ENCODE measurements around the gene KRTAP19-6.

The KRTAP19-6 gene, protein sequence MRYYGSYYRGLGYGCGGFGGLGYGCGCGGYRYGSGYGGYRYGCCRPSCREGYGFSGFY

DNA sequence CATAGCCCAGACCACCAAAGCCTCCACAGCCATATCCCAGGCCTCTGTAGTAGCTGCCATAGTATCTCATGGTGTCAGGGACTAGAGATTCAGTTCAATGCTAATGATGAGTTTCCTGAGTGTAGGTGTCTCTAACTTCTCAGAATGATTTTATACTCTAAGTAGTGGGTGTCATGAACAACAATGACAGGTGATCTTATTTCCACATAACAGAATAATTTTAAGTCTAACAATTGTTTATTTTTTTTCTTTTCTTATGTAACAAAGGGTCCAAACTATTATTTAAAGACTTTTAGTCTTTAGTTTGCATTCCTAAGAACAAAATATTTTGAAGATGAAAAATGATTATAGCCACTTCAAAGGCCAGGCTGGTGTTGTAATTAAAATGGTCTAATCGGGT lies at the start of gene KRTAP19-6:
TSS of gene KRTAP19-6 (minus strand) at position 101 of the 400 bp plus-strand sequence. CDS start at position 70, 31 bp downstream.
- Histone ChIP-seq H3K4me3 (replicated peaks; ENCODE audit: low read depth, low read length) (no peak within 1 kb of the TSS), H3K36me3 (ENCODE audit: control insufficient read depth, insufficient read depth, low read length) (no peaks in the 10 kb centered on the region), H3K27me3 (replicated peaks; ENCODE audit: control insufficient read depth, insufficient read depth, low read length) (no peaks in the 10 kb centered on the region)
- DNase-seq (ENCODE audit: extremely low read depth, insufficient read length): no peak
- TF ChIP-seq, protein P1, sequence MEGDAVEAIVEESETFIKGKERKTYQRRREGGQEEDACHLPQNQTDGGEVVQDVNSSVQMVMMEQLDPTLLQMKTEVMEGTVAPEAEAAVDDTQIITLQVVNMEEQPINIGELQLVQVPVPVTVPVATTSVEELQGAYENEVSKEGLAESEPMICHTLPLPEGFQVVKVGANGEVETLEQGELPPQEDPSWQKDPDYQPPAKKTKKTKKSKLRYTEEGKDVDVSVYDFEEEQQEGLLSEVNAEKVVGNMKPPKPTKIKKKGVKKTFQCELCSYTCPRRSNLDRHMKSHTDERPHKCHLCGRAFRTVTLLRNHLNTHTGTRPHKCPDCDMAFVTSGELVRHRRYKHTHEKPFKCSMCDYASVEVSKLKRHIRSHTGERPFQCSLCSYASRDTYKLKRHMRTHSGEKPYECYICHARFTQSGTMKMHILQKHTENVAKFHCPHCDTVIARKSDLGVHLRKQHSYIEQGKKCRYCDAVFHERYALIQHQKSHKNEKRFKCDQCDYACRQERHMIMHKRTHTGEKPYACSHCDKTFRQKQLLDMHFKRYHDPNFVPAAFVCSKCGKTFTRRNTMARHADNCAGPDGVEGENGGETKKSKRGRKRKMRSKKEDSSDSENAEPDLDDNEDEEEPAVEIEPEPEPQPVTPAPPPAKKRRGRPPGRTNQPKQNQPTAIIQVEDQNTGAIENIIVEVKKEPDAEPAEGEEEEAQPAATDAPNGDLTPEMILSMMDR (IDR thresholded peaks at IDR 0.05; ENCODE audit: insufficient read depth, low read length, poor library complexity, severe bottlenecking): no peak

- H3K27me3 ChIP-seq (replicated peaks; ENCODE audit: control insufficient read depth, insufficient read depth, low read length): no peaks in the 10 kb centered on the region
- DNase-seq (ENCODE audit: extremely low read depth, insufficient read length): no peak
- TF ChIP-seq, protein P1 (IDR thresholded peaks at IDR 0.05; ENCODE audit: insufficient read depth, low read length, poor library complexity, severe bottlenecking): no peak
- H3K4me3 ChIP-seq (replicated peaks; ENCODE audit: low read depth, low read length): no peak within 1 kb of the TSS
- no peaks in the 10 kb centered on the region for H3K36me3 ChIP-seq (ENCODE audit: control insufficient read depth, insufficient read depth, low read length)
Measured at GRCh38 chr21:30590297-30590696, 48.6 kb upstream of the KRTAP19-6 start, which contains the start of gene KRTAP22-2. KRTAP22-2 (minus strand) TSS chr21:30590397.

DNA sequence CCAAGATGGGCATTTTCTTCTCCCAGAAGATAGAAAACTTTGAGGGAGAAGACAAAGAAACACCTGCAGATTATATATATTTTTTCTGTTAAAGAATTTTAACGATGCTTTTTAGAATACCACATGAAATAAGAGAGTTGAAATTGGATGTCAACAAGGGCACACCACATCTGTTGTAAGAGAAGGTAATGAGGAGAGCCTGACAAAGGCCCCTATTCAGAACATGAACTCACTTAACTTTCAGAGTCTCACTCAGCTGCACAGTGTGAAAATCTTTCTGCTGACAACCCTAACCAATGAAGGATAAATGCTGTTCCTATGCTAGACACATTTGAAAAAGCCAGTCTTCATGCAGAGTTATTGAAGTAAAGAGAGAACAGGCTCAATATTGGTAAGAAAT lies 41.2 kb upstream of the KRTAP19-6 start:
- H3K4me3 ChIP-seq (replicated peaks; ENCODE audit: low read depth, low read length): no peak overlapping the region
- H3K36me3 ChIP-seq (ENCODE audit: control insufficient read depth, insufficient read depth, low read length): no peaks in the 10 kb centered on the region
- no peaks in the 10 kb centered on the region for H3K27me3 ChIP-seq (replicated peaks; ENCODE audit: control insufficient read depth, insufficient read depth, low read length)
- DNase-seq (ENCODE audit: extremely low read depth, insufficient read length): no peak
- TF ChIP-seq, protein P1 (IDR thresholded peaks at IDR 0.05; ENCODE audit: insufficient read depth, low read length, poor library complexity, severe bottlenecking): no peak

GRCh38 chr21:30580132-30580531 lies 38.5 kb upstream of the KRTAP19-6 start:
- H3K36me3 ChIP-seq (ENCODE audit: control insufficient read depth, insufficient read depth, low read length): no peaks in the 10 kb centered on the region
- H3K4me3 ChIP-seq (replicated peaks; ENCODE audit: low read depth, low read length): no peak overlapping the region
- no peak for DNase-seq (ENCODE audit: extremely low read depth, insufficient read length)
- H3K27me3 ChIP-seq (replicated peaks; ENCODE audit: control insufficient read depth, insufficient read depth, low read length): no peaks in the 10 kb centered on the region
- TF ChIP-seq, protein P1 (IDR thresholded peaks at IDR 0.05; ENCODE audit: insufficient read depth, low read length, poor library complexity, severe bottlenecking): no peak

GRCh38 chr21:30579346-30579745 lies 37.7 kb upstream of the KRTAP19-6 start:
- TF ChIP-seq, protein P1 (IDR thresholded peaks at IDR 0.05; ENCODE audit: insufficient read depth, low read length, poor library complexity, severe bottlenecking): no peak
- DNase-seq (ENCODE audit: extremely low read depth, insufficient read length): no peak

DNA sequence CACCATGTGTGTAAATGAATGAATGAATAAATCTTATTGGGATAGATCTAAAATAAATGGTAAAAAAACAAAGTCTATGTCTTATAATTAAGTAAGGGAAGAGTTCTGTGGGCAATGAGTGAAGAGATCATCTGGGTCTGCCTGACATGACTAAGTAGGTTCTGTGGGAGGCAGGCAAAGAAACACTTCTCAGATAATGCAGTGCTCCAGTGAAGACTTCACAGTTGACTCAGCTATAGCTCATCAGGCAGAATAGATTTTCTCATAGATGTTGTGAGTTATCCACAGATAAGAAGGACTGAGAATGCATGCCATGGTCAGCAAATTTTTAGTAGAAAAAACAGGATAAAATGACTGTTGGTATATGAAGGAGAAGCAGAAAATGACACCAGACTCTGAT lies 36.1 kb upstream of the KRTAP19-6 start:
- no peak for DNase-seq (ENCODE audit: extremely low read depth, insufficient read length)
- TF ChIP-seq, protein P1 (IDR thresholded peaks at IDR 0.05; ENCODE audit: insufficient read depth, low read length, poor library complexity, severe bottlenecking): no peak
- H3K4me3 ChIP-seq (replicated peaks; ENCODE audit: low read depth, low read length): no peak overlapping the region
- H3K36me3 ChIP-seq (ENCODE audit: control insufficient read depth, insufficient read depth, low read length): no peaks in the 10 kb centered on the region
- H3K27me3 ChIP-seq (replicated peaks; ENCODE audit: control insufficient read depth, insufficient read depth, low read length): no peaks in the 10 kb centered on the region

More at GRCh38 chr21:30579346-30579745, 37.7 kb upstream of the KRTAP19-6 start:
- Histone ChIP-seq H3K36me3 (ENCODE audit: control insufficient read depth, insufficient read depth, low read length) (no peaks in the 10 kb centered on the region), H3K4me3 (replicated peaks; ENCODE audit: low read depth, low read length) (no peak overlapping the region), H3K27me3 (replicated peaks; ENCODE audit: control insufficient read depth, insufficient read depth, low read length) (no peaks in the 10 kb centered on the region)

Data from GM06990 (cell line).